Activated T-helper 1 cell treated with anti-CD3 and anti-CD28 coated beads, Interleukin-2, amount 50 U/mL, for 16 hours (primary cell): Measurements from ENCODE around the gene FAM83C.
"Not testable (repeated sequence)": the region's sequence is repeated elsewhere in the genome, so short reads cannot be mapped to it uniquely, and the experiment has no call there.

Experiments
- DNase-seq, 2 donors: peaks; one replicate each; pipeline ENCODE4 v3.0.0-alpha.2; 2020; ENCODE audit warnings: low read depth in 1 of 2, low spot score in 1 of 2

The FAM83C gene

GRCh38 chr20:35319192-35319870 is 27.1 kb upstream of the FAM83C start:
- no peak for DNase-seq

- DNase-seq = no peak
These were observed 26.4 kb upstream of the FAM83C start for GRCh38 chr20:35318502-35319157.

- DNase-seq = no peak
These were observed 25.4 kb upstream of the FAM83C start for GRCh38 chr20:35317416-35318210.

GRCh38 chr20:35316086-35316485 is 23.9 kb upstream of the FAM83C start:
- DNase-seq = no peak

- DNase-seq = not testable (repeated sequence)
These were observed 23.4 kb upstream of the FAM83C start for GRCh38 chr20:35315632-35316020.

- DNase-seq = no peak
These were observed 22.8 kb upstream of the FAM83C start for GRCh38 chr20:35314816-35315631.

- no peak for DNase-seq
These were observed 20.1 kb upstream of the FAM83C start for GRCh38 chr20:35312318-35312717.

- DNase-seq = no peak
These were observed 19.6 kb upstream of the FAM83C start for GRCh38 chr20:35311822-35312221.

GRCh38 chr20:35311409-35311808 is 19.2 kb upstream of the FAM83C start:
- peak in 1 of 2 donors; percentile 24 for DNase-seq

GRCh38 chr20:35307666-35308653 is 15.7 kb upstream of the FAM83C start:
- DNase-seq = no peak

GRCh38 chr20:35306931-35307517 is 14.8 kb upstream of the FAM83C start:
- no peak for DNase-seq

- peak in 1 of 2 donors; percentile 55 for DNase-seq
These were observed 13.7 kb upstream of the FAM83C start for GRCh38 chr20:35305682-35306556.

GRCh38 chr20:35304956-35305355 is 12.7 kb upstream of the FAM83C start:
- no peak for DNase-seq

- peak; percentile 65 to 73 for DNase-seq
These were observed 11.7 kb upstream of the FAM83C start for GRCh38 chr20:35303735-35304491.

- DNase-seq = no peak
These were observed 11.1 kb upstream of the FAM83C start for GRCh38 chr20:35303382-35303734.

- no peak for DNase-seq
These were observed 10.5 kb upstream of the FAM83C start for GRCh38 chr20:35302421-35303335.

GRCh38 chr20:35301426-35301825 is 9.2 kb upstream of the FAM83C start:
- no peak for DNase-seq
